ENCODE data around the gene BOLA1. TPM values are rescaled to one million over a fixed set of nuclear protein-coding genes. Genes with fewer than 3 reads are reported as not detected.

Gene BOLA1
- total RNA-seq, 1 experiment from 2014 or later: 17.4 TPM

DNA sequence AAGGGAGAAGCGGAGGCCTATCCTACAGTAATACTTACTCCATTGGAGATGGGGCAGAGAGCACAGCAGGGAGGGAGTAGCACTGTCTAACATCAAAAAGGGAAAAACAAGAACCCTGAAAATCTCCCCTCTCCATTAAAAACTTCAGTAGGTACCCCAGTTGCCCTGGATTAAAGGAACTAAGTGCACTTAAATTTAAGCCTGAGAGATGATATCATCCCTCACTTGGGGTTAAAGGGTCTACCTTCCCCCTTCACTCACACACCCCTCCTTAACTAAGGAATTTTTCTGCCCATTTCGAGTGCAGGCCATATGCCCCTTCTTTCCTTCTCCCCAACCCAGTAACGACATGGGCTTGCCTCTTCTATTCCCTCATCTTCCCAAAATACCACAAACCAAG, 41.1 kb downstream of the BOLA1 start:
- BruUV-seq (replicated peaks): no TSS peak
- ChIA-PET CTCF (interaction anchor here (0.6 to 1.4 kb wide), 7 partner anchors 12 to 280 kb away, joined by 3 to 5 read pairs (median 3); no protein-coding TSS in a partner anchor), POLR2A (interaction anchor here (0.6 to 9.2 kb wide), 12 partner anchors 13 to 1677 kb away, joined by 3 to 273 read pairs (median 4); partner anchors contain the start of genes OTUD7B, RPRD2 and SF3B4)
- H3K27me3 Mint-ChIP-seq (ENCODE audit: insufficient read depth, unreplicated experiment): no peaks in the 10 kb centered on the region
- H3K36me3 Mint-ChIP-seq (ENCODE audit: insufficient read depth, unreplicated experiment): peaks cover 26% of the 10 kb centered on the region
- intact Hi-C loops (cut with micrococcal nuclease): no loop called here
- no peak overlapping the region for H3K4me3 Mint-ChIP-seq (ENCODE audit: unreplicated experiment)
- TF ChIP-seq, protein P1, sequence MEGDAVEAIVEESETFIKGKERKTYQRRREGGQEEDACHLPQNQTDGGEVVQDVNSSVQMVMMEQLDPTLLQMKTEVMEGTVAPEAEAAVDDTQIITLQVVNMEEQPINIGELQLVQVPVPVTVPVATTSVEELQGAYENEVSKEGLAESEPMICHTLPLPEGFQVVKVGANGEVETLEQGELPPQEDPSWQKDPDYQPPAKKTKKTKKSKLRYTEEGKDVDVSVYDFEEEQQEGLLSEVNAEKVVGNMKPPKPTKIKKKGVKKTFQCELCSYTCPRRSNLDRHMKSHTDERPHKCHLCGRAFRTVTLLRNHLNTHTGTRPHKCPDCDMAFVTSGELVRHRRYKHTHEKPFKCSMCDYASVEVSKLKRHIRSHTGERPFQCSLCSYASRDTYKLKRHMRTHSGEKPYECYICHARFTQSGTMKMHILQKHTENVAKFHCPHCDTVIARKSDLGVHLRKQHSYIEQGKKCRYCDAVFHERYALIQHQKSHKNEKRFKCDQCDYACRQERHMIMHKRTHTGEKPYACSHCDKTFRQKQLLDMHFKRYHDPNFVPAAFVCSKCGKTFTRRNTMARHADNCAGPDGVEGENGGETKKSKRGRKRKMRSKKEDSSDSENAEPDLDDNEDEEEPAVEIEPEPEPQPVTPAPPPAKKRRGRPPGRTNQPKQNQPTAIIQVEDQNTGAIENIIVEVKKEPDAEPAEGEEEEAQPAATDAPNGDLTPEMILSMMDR (IDR thresholded peaks at IDR 0.05; ENCODE audit: unreplicated experiment): no peak
- H3K27ac Mint-ChIP-seq (ENCODE audit: low read depth, unreplicated experiment): peak overlapping the region; percentile 82
- peaks cover 52% of the 10 kb centered on the region for H3K4me1 Mint-ChIP-seq (ENCODE audit: insufficient read depth, unreplicated experiment)
- H3K9me3 Mint-ChIP-seq (ENCODE audit: unreplicated experiment): no peaks in the 10 kb centered on the region
- DNase-seq (ENCODE audit: unreplicated experiment): no peak

DNA sequence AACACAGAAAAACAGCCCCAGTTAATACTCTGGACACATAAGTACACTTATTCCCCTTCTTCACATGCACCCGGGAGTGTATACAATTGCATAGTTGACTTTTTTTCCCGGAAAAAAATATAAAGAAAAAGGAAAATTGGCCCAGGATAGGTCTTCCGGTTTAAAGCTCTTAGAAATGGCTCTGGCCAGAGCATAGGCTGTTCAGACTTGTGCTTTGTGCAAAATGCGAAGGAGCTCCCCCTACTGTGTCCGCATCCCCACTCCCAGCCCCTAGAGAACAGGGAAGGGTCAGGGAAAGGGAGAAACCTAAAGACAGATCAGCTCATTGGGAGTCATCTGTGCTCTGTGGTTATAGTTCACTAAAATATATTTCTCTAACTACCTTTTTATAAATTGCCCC, 42.8 kb downstream of the BOLA1 start:
- BruUV-seq (replicated peaks): no TSS peak
- Mint-ChIP-seq H3K9me3 (ENCODE audit: unreplicated experiment) (no peaks in the 10 kb centered on the region), H3K4me3 (ENCODE audit: unreplicated experiment) (no peak overlapping the region), H3K36me3 (ENCODE audit: insufficient read depth, unreplicated experiment) (peaks cover 43% of the 10 kb centered on the region), H3K27me3 (ENCODE audit: insufficient read depth, unreplicated experiment) (no peaks in the 10 kb centered on the region), H3K4me1 (ENCODE audit: insufficient read depth, unreplicated experiment) (peaks cover 36% of the 10 kb centered on the region), H3K27ac (ENCODE audit: low read depth, unreplicated experiment) (no peak overlapping the region)
- DNase-seq (ENCODE audit: unreplicated experiment): peak; percentile 28
- intact Hi-C loops (cut with micrococcal nuclease): no loop called here
- TF ChIP-seq, protein P1 (IDR thresholded peaks at IDR 0.05; ENCODE audit: unreplicated experiment): no peak
- CTCF ChIA-PET: interaction anchor here (3.5 kb wide), 1 partner anchor 20 kb away, joined by 15 read pairs; no protein-coding TSS in a partner anchor
- POLR2A ChIA-PET: interaction anchor here (0.6 to 9.2 kb wide), 4 partner anchors 14 to 415 kb away, joined by 3 to 273 read pairs (median 6); partner anchors contain the start of gene SF3B4

DNA sequence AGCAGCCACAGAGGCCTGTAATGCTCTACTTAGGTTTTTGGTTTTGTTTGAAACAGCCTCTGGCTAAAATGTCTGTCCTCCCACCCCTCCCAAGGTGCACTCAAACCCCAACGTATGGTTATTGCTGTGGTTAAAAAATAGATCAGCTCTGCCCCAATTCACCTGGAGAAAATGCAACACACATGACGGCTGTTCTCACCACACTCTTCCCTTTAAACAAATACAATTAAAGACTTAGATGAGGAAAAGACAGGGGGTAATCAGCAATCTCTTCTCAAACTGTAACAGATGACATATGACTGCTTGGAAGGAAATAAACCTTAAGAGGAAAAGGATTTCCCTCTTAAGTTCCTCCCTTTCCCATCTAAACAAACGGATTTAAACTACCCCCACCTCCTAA, 43.5 kb downstream of the BOLA1 start:
- Mint-ChIP-seq H3K27me3 (ENCODE audit: insufficient read depth, unreplicated experiment) (no peaks in the 10 kb centered on the region), H3K9me3 (ENCODE audit: unreplicated experiment) (no peaks in the 10 kb centered on the region), H3K27ac (ENCODE audit: low read depth, unreplicated experiment) (peak overlapping the region; percentile 50), H3K4me1 (ENCODE audit: insufficient read depth, unreplicated experiment) (peaks cover 29% of the 10 kb centered on the region), H3K4me3 (ENCODE audit: unreplicated experiment) (no peak overlapping the region), H3K36me3 (ENCODE audit: insufficient read depth, unreplicated experiment) (peaks cover 50% of the 10 kb centered on the region)
- ChIA-PET POLR2A (interaction anchor here (0.8 to 9.2 kb wide), 4 partner anchors 9 to 94 kb away, joined by 3 to 273 read pairs (median 6); partner anchors contain the start of gene SF3B4), CTCF (interaction anchor here (3.5 kb wide), 1 partner anchor 19 kb away, joined by 15 read pairs; no protein-coding TSS in a partner anchor)
- BruUV-seq (replicated peaks): TSS peak; percentile 17
- TF ChIP-seq, protein P1 (IDR thresholded peaks at IDR 0.05; ENCODE audit: unreplicated experiment): no peak
- intact Hi-C loops (cut with micrococcal nuclease): no loop called here
- no peak for DNase-seq (ENCODE audit: unreplicated experiment)

DNA sequence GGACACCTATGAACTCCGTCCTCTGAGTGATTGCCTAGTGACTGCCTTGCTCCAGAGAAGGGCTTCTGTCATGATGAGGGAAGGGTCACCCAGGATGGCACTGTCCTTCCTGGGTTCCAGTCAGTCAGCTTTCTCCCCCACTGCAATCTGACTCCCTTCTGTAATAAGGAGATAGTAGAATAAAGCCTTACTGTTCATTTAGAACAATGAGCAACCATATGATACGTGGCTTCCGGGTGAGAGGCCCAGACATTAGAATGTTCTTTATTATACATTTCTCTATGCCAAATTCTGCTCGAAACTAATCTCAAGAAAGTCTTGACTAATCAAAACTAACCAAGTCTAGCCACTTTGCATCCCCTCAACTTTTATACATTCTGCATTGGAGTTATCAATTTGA, 45.8 kb downstream of the BOLA1 start:
- Mint-ChIP-seq H3K27me3 (ENCODE audit: insufficient read depth, unreplicated experiment) (no peaks in the 10 kb centered on the region), H3K36me3 (ENCODE audit: insufficient read depth, unreplicated experiment) (peaks cover 69% of the 10 kb centered on the region), H3K27ac (ENCODE audit: low read depth, unreplicated experiment) (no peak overlapping the region), H3K4me1 (ENCODE audit: insufficient read depth, unreplicated experiment) (peaks cover 12% of the 10 kb centered on the region), H3K4me3 (ENCODE audit: unreplicated experiment) (no peak overlapping the region), H3K9me3 (ENCODE audit: unreplicated experiment) (no peaks in the 10 kb centered on the region)
- intact Hi-C loops (cut with micrococcal nuclease): no loop called here
- POLR2A ChIA-PET: no interaction called here
- TF ChIP-seq, protein P1 (IDR thresholded peaks at IDR 0.05; ENCODE audit: unreplicated experiment): no peak
- BruUV-seq (replicated peaks): no TSS peak
- CTCF ChIA-PET: interaction anchor here (3.5 kb wide), 1 partner anchor 17 kb away, joined by 15 read pairs; no protein-coding TSS in a partner anchor
- DNase-seq (ENCODE audit: unreplicated experiment): no peak

All from MCF 10A (cell line).